Upper lobe of left lung (tissue), 4 donors: Measurements from ENCODE around the gene VWA2.

ENCODE experiments used
- CTCF ChIP-seq, 6 experiments: fragments of 450-650 bp in 4 of 6; fragments of 200-600 bp in 2 of 6; sonication (generic) in 2 of 6; IDR thresholded peaks; one replicate each; pipeline ENCODE4 v1.5.1; 2016 to 2019; ENCODE audit warnings: antibody characterized with exemption in 6 of 6
- EP300 ChIP-seq, 4 donors: sonication (generic); formaldehyde crosslinking; IDR thresholded peaks; one replicate each; pipeline ENCODE4 v1.5.1; 2017; ENCODE audit warnings: antibody characterized with exemption in 4 of 4, control low read depth in 2 of 4
- POLR2AphosphoS5 ChIP-seq, 2 donors: sonication (generic); formaldehyde crosslinking; IDR thresholded peaks; one replicate each; pipeline ENCODE4 v1.5.1; 2017; ENCODE audit warnings: antibody characterized with exemption in 2 of 2

GRCh38 chr10:114320249-114321116 lies 81.4 kb downstream of the VWA2 start:
- TF ChIP-seq CTCF (IDR thresholded peaks at IDR 0.05) (no peak), EP300 (IDR thresholded peaks at IDR 0.05) (no peak), POLR2AphosphoS5 (IDR thresholded peaks at IDR 0.05) (no peak)
